HepG2 (cell line): ENCODE data around the gene GNPNAT1. TPM values are rescaled to one million over a fixed set of nuclear protein-coding genes. Genes with fewer than 3 reads are reported as not detected.

Experiments used
- HHEX ChIP-seq: IDR thresholded peaks from 2 replicates; pipeline ENCODE4 v1.6.1; 2016; ENCODE audit warnings: control low read depth
- HMGA1 ChIP-seq: sonication (generic); formaldehyde crosslinking; conservative IDR thresholded peaks from 2 replicates; pipeline ENCODE4 v1.4.0; 2020; ENCODE audit warnings: missing genetic modification reagents
- HNF4G ChIP-seq, 2 experiments: sonication (generic) in 1 of 2; formaldehyde crosslinking in 1 of 2; IDR thresholded peaks; 2 replicates each; pipeline versions ENCODE4 v1.4.0 to v1.6.1; 2011 to 2020; ENCODE audit warnings: borderline replicate concordance in 2 of 2, low read depth in 2 of 2, mild to moderate bottlenecking in 2 of 2, low read length in 1 of 2, missing genetic modification reagents in 1 of 2, moderate library complexity in 1 of 2
- KDM5A ChIP-seq: fragments of 200-600 bp; sonication (generic); IDR thresholded peaks from 2 replicates; pipeline ENCODE4 v1.7.0; 2018; ENCODE audit warnings: antibody characterized with exemption, mild to moderate bottlenecking, low read length, borderline replicate concordance
- KDM6A ChIP-seq: IDR thresholded peaks from 2 replicates; pipeline ENCODE4 v1.6.1; 2016; ENCODE audit warnings: low read depth
- NFIB ChIP-seq: sonication (generic); formaldehyde crosslinking; IDR thresholded peaks from 2 replicates; pipeline ENCODE4 v1.9.0; 2021; ENCODE audit warnings: missing genetic modification reagents, mild to moderate bottlenecking, borderline replicate concordance
- NR2F6 ChIP-seq, 2 experiments: IDR thresholded peaks; 2 replicates each; pipeline ENCODE4 v1.6.1; 2016; ENCODE audit warnings: antibody characterized with exemption in 1 of 2, mild to moderate bottlenecking in 1 of 2
- SNAPC4 ChIP-seq: sonication (generic); formaldehyde crosslinking; IDR thresholded peaks from 2 replicates; pipeline ENCODE4 v1.4.0; 2020; ENCODE audit warnings: mild to moderate bottlenecking, missing genetic modification reagents
- SOX13 ChIP-seq, 3 experiments: fragments of 450-650 bp in 1 of 3; sonication (generic) in 1 of 3; formaldehyde crosslinking in 1 of 3; IDR thresholded peaks in 2 of 3; conservative IDR thresholded peaks in 1 of 3; 2 replicates each; pipeline versions ENCODE4 v1.5.0 to v1.6.1; 2016 to 2020; ENCODE audit warnings: antibody characterized with exemption in 1 of 3, mild to moderate bottlenecking in 1 of 3, missing compliant biosample characterization in 1 of 3, missing genetic modification reagents in 1 of 3, moderate library complexity in 1 of 3
- SOX6 ChIP-seq, 2 experiments: fragments of 450-650 bp in 1 of 2; sonication (generic) in 1 of 2; formaldehyde crosslinking in 1 of 2; IDR thresholded peaks; 2 replicates each; pipeline versions ENCODE4 v1.4.0 to v1.6.1; 2017 to 2020; ENCODE audit warnings: antibody characterized with exemption in 1 of 2, mild to moderate bottlenecking in 1 of 2, missing genetic modification reagents in 1 of 2
- TOE1 ChIP-seq: sonication (generic); formaldehyde crosslinking; IDR thresholded peaks from 2 replicates; pipeline ENCODE4 v1.4.0; 2020; ENCODE audit warnings: mild to moderate bottlenecking, missing genetic modification reagents
- ZNF34 ChIP-seq: sonication (generic); formaldehyde crosslinking; IDR thresholded peaks from 2 replicates; pipeline ENCODE4 v1.4.0; 2020; ENCODE audit warnings: mild to moderate bottlenecking, missing genetic modification reagents, borderline replicate concordance
- ZNF468 ChIP-seq: sonication (generic); formaldehyde crosslinking; IDR thresholded peaks from 2 replicates; pipeline ENCODE4 v1.8.0; 2022; ENCODE audit warnings: mild to moderate bottlenecking, moderate library complexity, missing genetic modification reagents
- ZNF530 ChIP-seq: sonication (generic); formaldehyde crosslinking; IDR thresholded peaks from 2 replicates; pipeline ENCODE4 v1.5.0; 2020; ENCODE audit warnings: low read depth, mild to moderate bottlenecking, missing genetic modification reagents
- ZNF652 ChIP-seq: IDR thresholded peaks from 2 replicates; pipeline ENCODE4 v1.6.1; 2016; ENCODE audit warnings: low read depth, borderline replicate concordance
- ZNF773 ChIP-seq: sonication (generic); formaldehyde crosslinking; IDR thresholded peaks from 2 replicates; pipeline ENCODE4 v1.4.0; 2020; ENCODE audit warnings: missing genetic modification reagents, borderline replicate concordance
- polyA plus RNA-seq, 8 experiments: library from polyadenylated mRNA; depleted of rRNA in 3 of 8; stranded (reverse) in 7 of 8; unstranded in 1 of 8; fragments of >200 nt; fragmentation: Illumina TruSeq in 4 of 8; extraction: Trizol in 4 of 8; gene quantifications; 2 replicates each; pipeline versions ENCODE4 v1.2.1 to v1.2.3, GENCODE V29; 2011 to 2016; ENCODE audit warnings: low read depth in 4 of 8, missing spikeins in 1 of 8, mixed read lengths in 1 of 8; ENCODE audit not compliant: insufficient read depth in 1 of 8
- total RNA-seq, 5 experiments: library from RNA; depleted of rRNA; stranded (reverse); fragments of >200 nt; fragmentation: Illumina TruSeq; extraction: Trizol; gene quantifications; 2 replicates each; pipeline ENCODE4 v1.2.3, GENCODE V29; 2016; ENCODE audit warnings: low read depth in 1 of 5
- TF ChIP-seq, protein P1 (sequence below): sonication (generic); formaldehyde crosslinking; IDR thresholded peaks from 2 replicates; pipeline ENCODE4 v1.9.0; 2021; ENCODE audit warnings: mild to moderate bottlenecking, missing genetic modification reagents

GNPNAT1 gene
- total and polyA plus RNA-seq, 2 of the 13 experiments (the other 11 are each of a cell fraction or from before 2014, with no cell fraction given) = 38.3 to 54.9 TPM

DNA sequence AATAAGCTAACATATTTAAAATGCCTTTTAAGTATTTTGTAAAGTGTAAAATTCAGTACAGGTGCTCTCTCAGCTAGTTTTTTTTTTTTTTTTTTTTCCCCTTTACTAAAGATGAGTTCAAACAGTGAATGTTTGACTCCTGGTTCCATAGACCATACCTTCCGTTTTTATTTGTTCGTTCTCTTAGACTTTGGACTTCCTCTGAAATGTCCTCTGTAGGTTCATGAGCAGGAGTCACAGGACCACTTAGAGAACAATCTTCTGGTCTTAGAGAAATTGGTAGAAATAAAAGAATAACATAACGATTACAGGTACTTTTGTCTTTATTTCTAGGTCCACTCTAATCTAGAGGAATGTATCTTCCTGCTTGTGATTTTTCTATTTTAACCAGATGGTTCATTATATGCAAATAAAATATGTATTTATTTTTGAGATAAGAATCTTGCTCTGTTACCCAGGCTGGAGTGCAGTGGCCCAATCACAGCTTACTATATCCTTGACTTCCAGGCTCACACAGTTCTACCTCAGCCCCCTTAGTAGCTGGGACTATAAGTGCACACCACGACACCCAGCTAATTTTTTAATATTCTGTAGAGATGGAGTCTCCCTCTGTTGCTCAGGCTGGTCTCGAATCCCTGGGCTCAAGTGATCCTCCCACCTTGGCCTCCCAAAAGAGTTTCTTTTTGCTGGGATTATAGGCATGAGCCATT lies 35.6 kb downstream of the GNPNAT1 start (continued):
- no peak for TF ChIP-seq ZNF34 (CRISPR knock-in tag)
- peak; percentile 78 for TF ChIP-seq HNF4G (IDR thresholded peaks at IDR 0.05; ENCODE audit: borderline replicate concordance, low read depth, low read length)
- TF ChIP-seq HNF4G (CRISPR knock-in tag; IDR thresholded peaks at IDR 0.05; ENCODE audit: borderline replicate concordance, low read depth) = no peak
- no peak for TF ChIP-seq TOE1 (CRISPR knock-in tag)
- no peak; the same call in 1 of the 2 replicates for TF ChIP-seq ZNF652 (CRISPR knock-in tag)
- TF ChIP-seq HMGA1 = no peak
- TF ChIP-seq HHEX (CRISPR knock-in tag) = no peak
- no peak for TF ChIP-seq ZNF468 (CRISPR knock-in tag)
- TF ChIP-seq NR2F6 (IDR thresholded peaks at IDR 0.05) = no peak
- TF ChIP-seq NR2F6 (CRISPR knock-in tag; IDR thresholded peaks at IDR 0.05) = peak; percentile 43; the same call in 1 of the 2 replicates
- TF ChIP-seq NFIB (CRISPR knock-in tag) = no peak
- TF ChIP-seq SNAPC4 (CRISPR knock-in tag) = no peak
- no peak for TF ChIP-seq SOX13 (IDR thresholded peaks at IDR 0.05)
- peak in 1 of 2 experiments; percentile 56; a peak in 1 of 4 replicates for TF ChIP-seq SOX13 (CRISPR knock-in tag; conservative IDR thresholded peaks at IDR 0.05 in 1 of 2, IDR thresholded peaks at IDR 0.05 in 1 of 2)
- no peak for TF ChIP-seq ZNF773
- no peak for TF ChIP-seq ZNF530 (CRISPR knock-in tag)
- TF ChIP-seq KDM5A = peak; percentile 35; the same call in 1 of the 2 replicates
- peak; percentile 91 for TF ChIP-seq KDM6A (CRISPR knock-in tag)
- no peak for TF ChIP-seq SOX6 (IDR thresholded peaks at IDR 0.05)
- TF ChIP-seq SOX6 (CRISPR knock-in tag; IDR thresholded peaks at IDR 0.05) = peak; percentile 62; the same call in 1 of the 2 replicates
- TF ChIP-seq, protein P1, sequence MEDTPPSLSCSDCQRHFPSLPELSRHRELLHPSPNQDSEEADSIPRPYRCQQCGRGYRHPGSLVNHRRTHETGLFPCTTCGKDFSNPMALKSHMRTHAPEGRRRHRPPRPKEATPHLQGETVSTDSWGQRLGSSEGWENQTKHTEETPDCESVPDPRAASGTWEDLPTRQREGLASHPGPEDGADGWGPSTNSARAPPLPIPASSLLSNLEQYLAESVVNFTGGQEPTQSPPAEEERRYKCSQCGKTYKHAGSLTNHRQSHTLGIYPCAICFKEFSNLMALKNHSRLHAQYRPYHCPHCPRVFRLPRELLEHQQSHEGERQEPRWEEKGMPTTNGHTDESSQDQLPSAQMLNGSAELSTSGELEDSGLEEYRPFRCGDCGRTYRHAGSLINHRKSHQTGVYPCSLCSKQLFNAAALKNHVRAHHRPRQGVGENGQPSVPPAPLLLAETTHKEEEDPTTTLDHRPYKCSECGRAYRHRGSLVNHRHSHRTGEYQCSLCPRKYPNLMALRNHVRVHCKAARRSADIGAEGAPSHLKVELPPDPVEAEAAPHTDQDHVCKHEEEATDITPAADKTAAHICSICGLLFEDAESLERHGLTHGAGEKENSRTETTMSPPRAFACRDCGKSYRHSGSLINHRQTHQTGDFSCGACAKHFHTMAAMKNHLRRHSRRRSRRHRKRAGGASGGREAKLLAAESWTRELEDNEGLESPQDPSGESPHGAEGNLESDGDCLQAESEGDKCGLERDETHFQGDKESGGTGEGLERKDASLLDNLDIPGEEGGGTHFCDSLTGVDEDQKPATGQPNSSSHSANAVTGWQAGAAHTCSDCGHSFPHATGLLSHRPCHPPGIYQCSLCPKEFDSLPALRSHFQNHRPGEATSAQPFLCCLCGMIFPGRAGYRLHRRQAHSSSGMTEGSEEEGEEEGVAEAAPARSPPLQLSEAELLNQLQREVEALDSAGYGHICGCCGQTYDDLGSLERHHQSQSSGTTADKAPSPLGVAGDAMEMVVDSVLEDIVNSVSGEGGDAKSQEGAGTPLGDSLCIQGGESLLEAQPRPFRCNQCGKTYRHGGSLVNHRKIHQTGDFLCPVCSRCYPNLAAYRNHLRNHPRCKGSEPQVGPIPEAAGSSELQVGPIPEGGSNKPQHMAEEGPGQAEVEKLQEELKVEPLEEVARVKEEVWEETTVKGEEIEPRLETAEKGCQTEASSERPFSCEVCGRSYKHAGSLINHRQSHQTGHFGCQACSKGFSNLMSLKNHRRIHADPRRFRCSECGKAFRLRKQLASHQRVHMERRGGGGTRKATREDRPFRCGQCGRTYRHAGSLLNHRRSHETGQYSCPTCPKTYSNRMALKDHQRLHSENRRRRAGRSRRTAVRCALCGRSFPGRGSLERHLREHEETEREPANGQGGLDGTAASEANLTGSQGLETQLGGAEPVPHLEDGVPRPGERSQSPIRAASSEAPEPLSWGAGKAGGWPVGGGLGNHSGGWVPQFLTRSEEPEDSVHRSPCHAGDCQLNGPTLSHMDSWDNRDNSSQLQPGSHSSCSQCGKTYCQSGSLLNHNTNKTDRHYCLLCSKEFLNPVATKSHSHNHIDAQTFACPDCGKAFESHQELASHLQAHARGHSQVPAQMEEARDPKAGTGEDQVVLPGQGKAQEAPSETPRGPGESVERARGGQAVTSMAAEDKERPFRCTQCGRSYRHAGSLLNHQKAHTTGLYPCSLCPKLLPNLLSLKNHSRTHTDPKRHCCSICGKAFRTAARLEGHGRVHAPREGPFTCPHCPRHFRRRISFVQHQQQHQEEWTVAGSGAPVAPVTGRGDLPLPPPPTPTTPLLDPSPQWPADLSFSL = no peak
